Measurements from ENCODE around the gene ITSN1.

Gene ITSN1

DNA sequence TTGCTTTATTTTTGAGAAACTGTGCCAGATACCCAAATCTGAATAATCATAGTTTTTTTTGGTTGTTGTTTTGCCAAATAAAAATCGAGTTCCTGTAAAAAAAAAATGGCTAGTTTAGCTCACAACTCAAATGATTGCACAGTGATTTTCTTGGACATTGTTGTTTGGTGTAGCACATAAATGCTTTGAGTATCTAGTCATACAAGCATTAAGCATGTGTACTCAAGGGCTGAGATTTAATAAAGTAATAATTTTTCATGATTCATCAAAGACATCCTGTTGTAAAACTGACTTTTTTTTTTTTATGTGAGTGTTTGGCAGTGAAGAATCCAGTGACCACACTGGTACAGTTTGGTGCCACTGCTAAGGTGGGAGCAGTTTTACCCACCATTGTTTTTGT lies 18.8 kb downstream of the ITSN1 start (continued):
- TF ChIP-seq ZNF565 (CRISPR knock-in tag; conservative IDR thresholded peaks at IDR 0.05; ENCODE audit: low read depth), result no peak
- TF ChIP-seq POU6F1 (CRISPR knock-in tag; IDR thresholded peaks at IDR 0.05; ENCODE audit: borderline replicate concordance, low read depth), result no peak
- TF ChIP-seq TOX (CRISPR knock-in tag; IDR thresholded peaks at IDR 0.05; ENCODE audit: borderline replicate concordance), result no peak
- no peak for TF ChIP-seq CSRNP3 (CRISPR knock-in tag; IDR thresholded peaks at IDR 0.05)

DNA sequence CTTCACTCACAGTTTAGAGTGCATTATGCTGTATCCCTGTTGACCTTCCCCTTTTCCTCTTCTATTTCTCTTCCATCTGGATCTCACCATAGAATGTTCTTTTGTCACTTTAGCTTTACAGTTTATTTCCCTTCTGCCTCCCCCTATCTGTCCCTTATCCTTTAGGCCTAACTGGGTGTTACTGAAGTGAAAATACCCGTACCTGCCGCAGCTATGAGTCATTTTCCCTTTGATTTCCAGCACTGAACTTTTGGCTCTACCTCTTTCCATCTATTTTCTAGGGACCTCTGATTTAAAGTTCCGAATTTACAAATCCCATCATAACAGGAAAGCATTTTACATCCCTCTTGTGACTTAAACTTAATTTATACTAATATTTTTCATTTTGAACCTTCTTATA lies 19.7 kb downstream of the ITSN1 start:
- TF ChIP-seq PPARA (CRISPR knock-in tag; IDR thresholded peaks at IDR 0.05; ENCODE audit: borderline replicate concordance) (no peak), ESRRG (CRISPR knock-in tag; IDR thresholded peaks at IDR 0.05) (no peak), ZNF70 (CRISPR knock-in tag; IDR thresholded peaks at IDR 0.05) (no peak), ZFP30 (CRISPR knock-in tag; IDR thresholded peaks at IDR 0.05) (no peak), GLIS3 (CRISPR knock-in tag; IDR thresholded peaks at IDR 0.05) (no peak), SNAI2 (CRISPR knock-in tag; IDR thresholded peaks at IDR 0.05) (no peak), OSR1 (CRISPR knock-in tag; IDR thresholded peaks at IDR 0.05) (no peak), ZC3H10 (CRISPR knock-in tag; IDR thresholded peaks at IDR 0.05) (no peak)
- TF ChIP-seq, protein P1, sequence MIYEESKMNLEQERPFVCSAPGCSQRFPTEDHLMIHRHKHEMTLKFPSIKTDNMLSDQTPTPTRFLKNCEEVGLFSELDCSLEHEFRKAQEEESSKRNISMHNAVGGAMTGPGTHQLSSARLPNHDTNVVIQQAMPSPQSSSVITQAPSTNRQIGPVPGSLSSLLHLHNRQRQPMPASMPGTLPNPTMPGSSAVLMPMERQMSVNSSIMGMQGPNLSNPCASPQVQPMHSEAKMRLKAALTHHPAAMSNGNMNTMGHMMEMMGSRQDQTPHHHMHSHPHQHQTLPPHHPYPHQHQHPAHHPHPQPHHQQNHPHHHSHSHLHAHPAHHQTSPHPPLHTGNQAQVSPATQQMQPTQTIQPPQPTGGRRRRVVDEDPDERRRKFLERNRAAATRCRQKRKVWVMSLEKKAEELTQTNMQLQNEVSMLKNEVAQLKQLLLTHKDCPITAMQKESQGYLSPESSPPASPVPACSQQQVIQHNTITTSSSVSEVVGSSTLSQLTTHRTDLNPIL (CRISPR knock-in tag; IDR thresholded peaks at IDR 0.05; ENCODE audit: low read depth), result no peak
- TF ChIP-seq, protein P2, sequence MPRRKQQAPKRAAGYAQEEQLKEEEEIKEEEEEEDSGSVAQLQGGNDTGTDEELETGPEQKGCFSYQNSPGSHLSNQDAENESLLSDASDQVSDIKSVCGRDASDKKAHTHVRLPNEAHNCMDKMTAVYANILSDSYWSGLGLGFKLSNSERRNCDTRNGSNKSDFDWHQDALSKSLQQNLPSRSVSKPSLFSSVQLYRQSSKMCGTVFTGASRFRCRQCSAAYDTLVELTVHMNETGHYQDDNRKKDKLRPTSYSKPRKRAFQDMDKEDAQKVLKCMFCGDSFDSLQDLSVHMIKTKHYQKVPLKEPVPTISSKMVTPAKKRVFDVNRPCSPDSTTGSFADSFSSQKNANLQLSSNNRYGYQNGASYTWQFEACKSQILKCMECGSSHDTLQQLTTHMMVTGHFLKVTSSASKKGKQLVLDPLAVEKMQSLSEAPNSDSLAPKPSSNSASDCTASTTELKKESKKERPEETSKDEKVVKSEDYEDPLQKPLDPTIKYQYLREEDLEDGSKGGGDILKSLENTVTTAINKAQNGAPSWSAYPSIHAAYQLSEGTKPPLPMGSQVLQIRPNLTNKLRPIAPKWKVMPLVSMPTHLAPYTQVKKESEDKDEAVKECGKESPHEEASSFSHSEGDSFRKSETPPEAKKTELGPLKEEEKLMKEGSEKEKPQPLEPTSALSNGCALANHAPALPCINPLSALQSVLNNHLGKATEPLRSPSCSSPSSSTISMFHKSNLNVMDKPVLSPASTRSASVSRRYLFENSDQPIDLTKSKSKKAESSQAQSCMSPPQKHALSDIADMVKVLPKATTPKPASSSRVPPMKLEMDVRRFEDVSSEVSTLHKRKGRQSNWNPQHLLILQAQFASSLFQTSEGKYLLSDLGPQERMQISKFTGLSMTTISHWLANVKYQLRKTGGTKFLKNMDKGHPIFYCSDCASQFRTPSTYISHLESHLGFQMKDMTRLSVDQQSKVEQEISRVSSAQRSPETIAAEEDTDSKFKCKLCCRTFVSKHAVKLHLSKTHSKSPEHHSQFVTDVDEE (CRISPR knock-in tag; IDR thresholded peaks at IDR 0.05), result no peak
- TF ChIP-seq, protein P3, sequence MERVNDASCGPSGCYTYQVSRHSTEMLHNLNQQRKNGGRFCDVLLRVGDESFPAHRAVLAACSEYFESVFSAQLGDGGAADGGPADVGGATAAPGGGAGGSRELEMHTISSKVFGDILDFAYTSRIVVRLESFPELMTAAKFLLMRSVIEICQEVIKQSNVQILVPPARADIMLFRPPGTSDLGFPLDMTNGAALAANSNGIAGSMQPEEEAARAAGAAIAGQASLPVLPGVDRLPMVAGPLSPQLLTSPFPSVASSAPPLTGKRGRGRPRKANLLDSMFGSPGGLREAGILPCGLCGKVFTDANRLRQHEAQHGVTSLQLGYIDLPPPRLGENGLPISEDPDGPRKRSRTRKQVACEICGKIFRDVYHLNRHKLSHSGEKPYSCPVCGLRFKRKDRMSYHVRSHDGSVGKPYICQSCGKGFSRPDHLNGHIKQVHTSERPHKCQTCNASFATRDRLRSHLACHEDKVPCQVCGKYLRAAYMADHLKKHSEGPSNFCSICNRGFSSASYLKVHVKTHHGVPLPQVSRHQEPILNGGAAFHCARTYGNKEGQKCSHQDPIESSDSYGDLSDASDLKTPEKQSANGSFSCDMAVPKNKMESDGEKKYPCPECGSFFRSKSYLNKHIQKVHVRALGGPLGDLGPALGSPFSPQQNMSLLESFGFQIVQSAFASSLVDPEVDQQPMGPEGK (CRISPR knock-in tag; IDR thresholded peaks at IDR 0.05; ENCODE audit: borderline replicate concordance), result no peak
- no peak for ATAC-seq

- ATAC-seq, result peak; percentile 25; the same call in 1 of the 3 replicates
- no peak for TF ChIP-seq ZNF70 (CRISPR knock-in tag; IDR thresholded peaks at IDR 0.05)
- TF ChIP-seq POU6F1 (CRISPR knock-in tag; IDR thresholded peaks at IDR 0.05; ENCODE audit: borderline replicate concordance, low read depth), result no peak
- no peak for TF ChIP-seq ZC3H10 (CRISPR knock-in tag; IDR thresholded peaks at IDR 0.05)
- TF ChIP-seq, protein P3 (CRISPR knock-in tag; IDR thresholded peaks at IDR 0.05; ENCODE audit: borderline replicate concordance), result no peak
- TF ChIP-seq PPARA (CRISPR knock-in tag; IDR thresholded peaks at IDR 0.05; ENCODE audit: borderline replicate concordance), result no peak
- TF ChIP-seq ZFP30 (CRISPR knock-in tag; IDR thresholded peaks at IDR 0.05), result no peak
- no peak for TF ChIP-seq GLIS3 (CRISPR knock-in tag; IDR thresholded peaks at IDR 0.05)
- TF ChIP-seq ARNTL (CRISPR knock-in tag; IDR thresholded peaks at IDR 0.05; ENCODE audit: borderline replicate concordance, low read depth), result no peak
- no peak for TF ChIP-seq TCF4 (CRISPR knock-in tag; IDR thresholded peaks at IDR 0.05; ENCODE audit: borderline replicate concordance)
These were observed 20.9 kb downstream of the ITSN1 start for GRCh38 chr21:33663241-33663640.
